T follicular helper cell (primary cell): Measurements from ENCODE around the gene DUSP2.

ENCODE experiments used
- DNase-seq: peaks from one replicate; pipeline ENCODE4 v3.0.0-alpha.2; 2020; ENCODE audit warnings: low read depth

Gene DUSP2

DNA sequence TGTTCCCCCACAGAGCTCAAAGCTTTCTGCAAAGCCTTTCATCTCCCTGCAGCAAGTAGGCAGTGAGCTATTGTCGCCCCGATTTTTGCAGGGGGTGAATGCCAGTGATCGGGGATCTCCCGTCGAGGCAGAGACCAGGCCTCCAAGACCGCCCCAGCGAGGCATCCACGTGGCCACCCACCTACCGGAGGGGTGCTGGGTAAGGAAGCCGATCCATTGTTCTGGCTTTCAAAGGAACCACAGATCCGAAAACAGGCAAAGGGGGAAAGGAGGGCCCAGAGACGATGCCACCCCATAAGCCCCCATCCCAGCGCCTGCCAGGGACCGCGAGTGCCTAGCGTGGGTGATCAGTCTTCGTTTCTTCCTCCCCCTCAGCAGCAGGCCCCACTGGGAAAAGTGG lies 31.3 kb downstream of the DUSP2 start:
- DNase-seq = no peak

DNA sequence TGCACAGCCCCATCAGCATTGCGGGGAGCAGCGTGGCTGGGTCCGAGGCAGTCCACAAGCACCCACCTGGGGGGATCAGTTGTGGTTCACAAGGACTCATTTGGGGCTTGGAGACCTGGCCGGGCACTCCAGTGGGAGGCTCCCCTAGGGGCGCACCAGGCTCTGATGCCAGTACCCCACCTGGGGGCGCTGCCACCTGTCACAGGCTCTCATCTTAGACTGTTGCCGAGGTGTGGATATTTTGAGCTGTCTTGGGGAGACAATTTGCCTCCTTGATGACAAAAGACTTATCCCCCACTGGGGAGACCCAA lies 31.9 kb downstream of the DUSP2 start:
- DNase-seq = no peak

DNA sequence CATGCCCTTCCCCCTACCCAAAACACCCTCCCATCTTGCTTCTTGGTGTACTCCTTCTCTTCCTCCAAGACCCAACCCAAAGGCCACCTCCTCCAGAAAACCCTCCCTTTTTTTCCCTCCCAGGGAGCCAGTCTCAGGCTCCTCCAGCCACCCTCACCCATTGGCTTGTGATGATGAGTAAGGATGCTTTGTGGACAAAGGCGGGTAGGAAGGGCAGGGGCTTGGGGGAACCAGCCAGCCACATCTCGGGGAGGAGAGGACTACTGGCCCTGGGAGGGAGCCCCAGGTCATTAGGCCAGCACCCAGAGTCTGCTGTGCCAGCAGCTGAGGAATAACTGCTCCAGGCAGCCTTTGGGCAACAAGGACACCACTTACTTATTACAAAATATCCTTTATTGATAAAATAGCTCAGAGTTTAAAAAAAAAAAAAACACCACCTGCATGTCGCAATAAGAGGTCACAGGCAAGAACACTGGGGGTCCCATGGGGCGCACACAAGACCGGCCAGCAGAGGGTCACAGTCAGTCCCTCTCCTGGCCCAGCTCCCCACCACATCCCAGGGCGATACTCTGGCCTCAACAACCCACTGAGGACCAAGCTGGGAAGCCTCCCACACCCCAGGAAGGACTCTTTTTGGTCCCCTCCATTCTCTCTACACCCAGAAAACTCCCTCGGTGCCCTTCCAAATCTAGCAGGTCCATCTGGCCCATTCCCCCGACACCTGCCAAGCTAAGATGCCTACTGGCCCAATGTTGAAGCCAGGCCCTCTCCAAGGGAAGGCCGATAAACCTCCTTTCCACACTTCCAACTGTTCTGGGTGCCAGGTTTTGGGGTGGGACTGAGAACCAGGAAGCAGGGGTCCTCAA lies 32.5 kb downstream of the DUSP2 start:
- DNase-seq = no peak

GRCh38 chr2:96111823-96112500 lies 33.3 kb downstream of the DUSP2 start:
- DNase-seq = no peak

- DNase-seq = no peak
Observed at GRCh38 chr2:96111257-96111640, 34.0 kb downstream of the DUSP2 start.

DNA sequence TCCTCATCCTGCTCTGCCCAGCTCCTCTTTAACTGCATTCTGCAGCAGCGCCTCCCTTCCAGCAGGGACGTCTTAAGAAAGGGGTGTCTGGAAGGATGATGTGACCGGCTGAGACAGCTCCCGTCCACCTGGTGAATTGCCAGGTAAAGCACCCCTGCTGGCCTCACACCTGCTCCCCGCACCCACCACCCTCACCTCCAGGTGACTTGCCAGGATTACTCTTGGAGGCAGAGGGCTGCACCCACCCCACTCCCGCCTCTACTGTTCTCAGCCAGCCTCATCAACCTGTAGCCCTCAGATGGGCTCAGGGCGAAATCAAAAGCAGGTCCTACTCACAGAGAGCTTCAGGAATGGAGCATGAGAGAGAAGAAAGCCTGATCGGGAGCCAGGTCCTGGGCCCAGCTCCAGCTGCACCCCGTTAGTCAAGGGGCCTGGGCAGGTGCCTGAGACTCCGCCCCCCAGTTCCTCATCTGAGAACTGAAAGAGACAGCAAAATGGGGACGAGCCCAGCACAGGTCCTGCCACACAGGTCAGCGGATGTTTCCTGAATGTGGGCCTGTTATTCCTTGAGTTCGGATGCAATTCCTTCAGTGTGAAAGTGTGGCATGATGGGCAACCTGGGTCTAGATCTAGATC lies 34.5 kb downstream of the DUSP2 start:
- no peak for DNase-seq

GRCh38 chr2:96109931-96110511 lies 35.2 kb downstream of the DUSP2 start:
- no peak for DNase-seq

DNA sequence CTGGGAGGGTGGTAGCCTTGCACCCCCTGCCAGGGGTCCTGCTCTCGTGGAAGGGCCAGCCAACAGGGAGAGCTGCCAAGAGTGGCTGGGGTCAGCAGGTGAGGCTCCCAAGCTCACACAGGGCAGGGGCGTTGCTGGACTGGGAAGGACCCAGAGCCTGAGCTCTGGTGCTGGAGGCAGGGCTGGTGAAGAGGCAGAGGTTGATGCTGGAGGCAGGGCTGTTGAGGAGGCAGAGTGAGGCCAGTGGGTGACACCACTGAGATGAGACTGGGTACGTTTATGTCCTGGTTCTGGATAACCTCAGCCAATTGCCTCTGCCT lies 35.9 kb downstream of the DUSP2 start:
- DNase-seq = no peak

DNA sequence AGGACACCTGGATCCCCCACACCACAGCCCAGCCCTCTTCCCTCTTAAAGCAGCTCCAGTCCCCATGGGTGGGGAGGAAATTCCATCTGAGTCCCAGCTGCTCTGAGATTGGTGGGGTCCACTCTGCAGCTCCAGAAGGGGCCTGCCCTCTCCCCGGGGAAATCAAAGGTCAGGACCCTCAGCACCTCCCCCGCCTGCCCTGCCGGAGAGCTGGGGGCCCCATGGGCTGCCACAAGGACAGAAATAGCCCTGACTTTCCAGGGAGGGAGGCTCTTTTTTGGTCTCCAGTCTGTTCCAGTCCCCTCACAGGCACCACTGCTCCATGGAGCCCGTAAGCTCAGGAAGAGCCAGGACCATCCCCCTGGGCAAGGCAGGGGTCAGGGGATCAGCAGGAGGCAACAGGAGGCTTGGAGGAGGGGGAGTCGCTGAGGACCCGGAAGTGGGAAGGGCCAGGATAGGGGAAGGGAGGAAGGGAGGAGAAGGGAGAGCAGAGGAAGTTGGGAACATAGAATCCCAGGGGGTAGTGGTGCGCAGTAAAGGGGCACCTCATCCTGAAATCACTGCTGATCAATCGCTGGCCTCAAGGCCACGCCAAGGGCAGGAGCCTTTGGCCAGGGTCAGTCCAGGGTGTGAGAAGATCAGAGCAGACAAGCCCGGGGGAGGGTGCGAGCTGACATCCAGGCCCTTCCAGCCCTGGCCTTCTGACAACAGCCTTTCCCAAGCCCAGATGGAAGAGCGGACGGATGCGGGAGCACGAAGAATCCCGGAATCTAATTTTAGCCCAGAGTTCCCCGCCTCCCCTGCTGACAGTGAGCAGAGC lies 36.5 kb downstream of the DUSP2 start:
- no peak for DNase-seq

DNA sequence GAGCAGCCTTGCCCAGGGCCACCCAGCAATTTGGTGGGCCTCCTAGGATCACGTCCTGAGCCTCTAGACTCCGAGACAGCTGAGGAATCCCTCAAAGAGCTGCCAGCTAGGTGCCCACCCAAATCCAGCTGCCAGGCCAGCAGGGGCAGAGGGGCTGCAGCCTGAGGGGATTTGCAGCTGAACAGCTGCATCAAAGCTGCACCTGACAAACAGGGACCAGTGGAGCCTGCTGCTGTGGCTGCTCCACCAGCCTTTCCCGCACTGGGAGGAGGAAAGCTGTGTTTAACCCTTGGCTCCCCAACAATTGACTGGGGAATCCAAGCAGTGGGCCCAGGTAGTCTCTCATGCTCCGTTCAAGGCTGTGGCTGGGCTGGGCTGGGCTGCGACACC lies 37.1 kb downstream of the DUSP2 start:
- DNase-seq = no peak

- no peak for DNase-seq
Observed at GRCh38 chr2:96107708-96108065, 37.6 kb downstream of the DUSP2 start.

GRCh38 chr2:96106991-96107707 lies 38.1 kb downstream of the DUSP2 start:
- no peak for DNase-seq

DNA sequence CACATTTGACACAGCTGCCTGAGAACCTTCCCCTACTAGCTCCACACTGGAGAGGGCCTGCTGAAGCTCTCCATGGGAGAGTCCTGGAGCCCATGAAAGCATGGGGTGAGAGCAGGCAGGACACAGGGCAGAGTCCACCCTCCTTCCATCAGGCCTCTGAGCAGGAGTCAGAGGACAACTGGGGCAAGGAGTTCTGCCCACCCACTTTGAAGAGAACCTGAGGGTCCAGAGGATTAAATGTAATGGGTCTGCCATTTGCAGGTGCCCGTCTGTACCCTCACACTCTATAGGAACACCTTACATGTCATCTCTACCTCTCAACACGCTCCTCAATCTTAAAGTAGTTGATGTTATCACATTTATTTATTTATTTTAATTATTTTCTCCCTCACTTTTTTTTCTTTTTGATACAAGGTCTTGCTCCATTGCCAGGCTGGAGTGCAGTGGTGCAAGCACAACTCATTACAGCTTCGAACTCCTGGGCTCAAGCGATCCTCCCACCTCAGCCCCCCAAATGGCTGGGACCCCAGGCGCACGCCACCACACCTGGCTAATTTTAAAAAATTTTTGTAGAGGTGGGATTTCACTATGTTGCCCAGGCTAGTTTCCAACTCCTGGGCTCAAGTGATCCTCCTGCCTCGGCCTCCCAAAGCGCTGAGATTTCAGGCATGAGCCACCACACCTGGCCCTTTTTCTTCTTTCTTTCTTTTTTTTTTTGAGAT lies 39.1 kb downstream of the DUSP2 start:
- no peak for DNase-seq

- DNase-seq = no peak
Observed at GRCh38 chr2:96105152-96105915, 39.9 kb downstream of the DUSP2 start.

DNA sequence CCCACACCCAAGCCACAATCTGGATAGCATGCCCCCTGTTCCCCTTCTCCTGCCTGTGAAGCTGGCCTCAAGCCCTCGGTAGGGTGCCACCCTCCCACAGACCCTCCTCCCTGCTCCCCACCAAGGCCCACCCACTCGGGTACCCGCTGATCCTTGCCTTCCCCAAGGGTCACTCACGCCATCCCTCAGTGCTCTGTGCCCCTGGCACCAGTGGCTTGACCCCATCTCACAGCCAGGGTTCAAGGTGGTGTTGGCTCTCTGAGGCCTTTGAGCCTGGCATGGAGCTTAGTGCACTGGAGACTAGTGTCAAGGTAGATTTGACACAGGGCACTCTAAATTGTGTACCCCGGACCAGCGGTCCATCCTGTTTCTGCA lies 40.8 kb downstream of the DUSP2 start:
- no peak for DNase-seq

- DNase-seq = no peak
Observed at GRCh38 chr2:96103761-96104486, 41.3 kb downstream of the DUSP2 start.

GRCh38 chr2:96103187-96103601 lies 42.0 kb downstream of the DUSP2 start:
- DNase-seq = no peak

DNA sequence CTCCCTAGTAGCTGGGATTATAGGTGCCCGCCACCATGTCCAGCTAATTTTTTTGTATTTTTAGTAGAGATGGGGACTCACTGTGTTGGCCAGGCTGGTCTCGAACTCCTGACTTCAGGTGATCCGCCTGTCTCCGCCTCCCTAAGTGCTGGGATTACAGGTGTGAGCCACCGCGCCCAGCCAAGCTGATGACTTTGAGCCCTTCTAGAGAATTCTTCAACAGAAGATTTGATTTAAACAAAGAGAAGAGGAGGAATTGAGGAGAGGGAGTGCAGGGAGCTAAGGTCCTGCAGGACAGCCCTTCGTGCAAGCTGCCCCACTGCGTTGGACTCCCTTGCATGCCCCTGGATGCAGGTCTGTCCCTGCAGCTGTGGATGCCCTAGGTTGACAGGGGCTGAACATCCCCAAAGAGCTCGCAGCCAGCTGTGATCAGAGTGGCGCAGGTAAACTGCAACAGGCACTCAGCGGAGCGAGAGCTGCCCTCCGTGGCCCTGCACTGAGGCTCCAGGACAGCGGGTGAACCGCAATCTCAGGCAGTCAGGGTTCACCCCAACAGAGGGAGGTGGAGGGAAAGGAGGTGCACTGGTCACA lies 42.5 kb downstream of the DUSP2 start:
- DNase-seq = no peak

- DNase-seq = no peak
Observed at GRCh38 chr2:96100893-96101304, 44.3 kb downstream of the DUSP2 start.
